AG04449 (cell line): ENCODE data around the gene CCL27.
A peak's percentile ranks its signal among the peaks of the same experiment; 100 is the strongest.

Experiments used
- CTCF ChIA-PET: fragments of 350-600 bp; formaldehyde crosslinking; extraction: SDS; loops from one replicate; lab custom pipeline; 2021; ENCODE audit warnings: antibody characterized with exemption; lab: Yijun Ruan, JAX
- POLR2A ChIA-PET: fragments of 400-600, 350-600 bp; formaldehyde crosslinking; extraction: SDS; loops from one replicate; lab custom pipeline; 2020; ENCODE audit warnings: antibody characterized with exemption, inconsistent platforms; lab: Yijun Ruan, JAX
- DNase-seq: peaks from one replicate; pipeline ENCODE4 v3.0.0-alpha.2; 2010; ENCODE audit warnings: low read depth, low spot score
- H3K4me3 ChIP-seq: 2 replicates; pipeline ENCODE4 v1.5.1; 2011; ENCODE audit warnings: low read depth, mild to moderate bottlenecking, control low read depth, low read length
- CTCF ChIP-seq: IDR thresholded peaks from one replicate; pipeline ENCODE4 v1.5.1; 2011; ENCODE audit warnings: mild to moderate bottlenecking, moderate library complexity, low read length, control low read depth, inconsistent platforms; ENCODE audit not compliant: insufficient read depth; ENCODE audit errors: missing control alignments

The CCL27 gene

GRCh38 chr9:34651876-34652601 is 10.4 kb downstream of the CCL27 start, which contains the start of gene IL11RA:
TSS of gene IL11RA (plus strand) at chr9:34652185. CDS start at chr9:34655218, 3,033 bp downstream.
- no peak for TF ChIP-seq CTCF
- POLR2A ChIA-PET = interaction anchor here (0.6 to 2.5 kb wide), 4 partner anchors 9 to 1824 kb away, joined by 3 to 8 read pairs (median 4); partner anchors contain the start of gene SIGMAR1
- peak; percentile 40 for DNase-seq
- peak within 1 kb of the TSS; percentile 70 for H3K4me3 ChIP-seq
- CTCF ChIA-PET = interaction anchor here (0.9 to 13.8 kb wide), 9 partner anchors 12 to 273 kb away, joined by 3 to 153 read pairs (median 4); partner anchors contain the start of genes CCL27, RPP25L and SIGMAR1

GRCh38 chr9:34651321-34651720 is 11.1 kb downstream of the CCL27 start:
- H3K4me3 ChIP-seq = peak overlapping the region; percentile 70
- ChIA-PET CTCF (interaction anchor here (1.1 to 13.8 kb wide), 6 partner anchors 12 to 51 kb away, joined by 3 to 153 read pairs (median 4); partner anchors contain the start of genes CCL27, RPP25L and SIGMAR1), POLR2A (interaction anchor here (0.6 to 2.5 kb wide), 4 partner anchors 12 to 1825 kb away, joined by 3 to 8 read pairs (median 4); partner anchors contain the start of gene SIGMAR1)
- TF ChIP-seq CTCF = no peak
- DNase-seq = no peak

- CTCF ChIA-PET = interaction anchor here (1.1 to 13.8 kb wide), 4 partner anchors 13 to 52 kb away, joined by 3 to 153 read pairs (median 12); partner anchors contain the start of genes CCL27 and SIGMAR1
- no peak overlapping the region; the same call in 1 of the 2 replicates for H3K4me3 ChIP-seq
- no peak for TF ChIP-seq CTCF
Observed at GRCh38 chr9:34650816-34651215, 11.6 kb downstream of the CCL27 start.

GRCh38 chr9:34648673-34649072 is 13.8 kb downstream of the CCL27 start:
- CTCF ChIA-PET = interaction anchor here (1.3 to 13.8 kb wide), 4 partner anchors 9 to 35 kb away, joined by 3 to 180 read pairs (median 78); partner anchors contain the start of genes CCL27 and SIGMAR1
- POLR2A ChIA-PET = no interaction called here
- no peak overlapping the region for H3K4me3 ChIP-seq
- no peak for TF ChIP-seq CTCF
- DNase-seq = no peak

More at GRCh38 chr9:34650816-34651215, 11.6 kb downstream of the CCL27 start:
- POLR2A ChIA-PET = interaction anchor here (0.6 to 1.9 kb wide), 2 partner anchors 11 to 13 kb away, joined by 4 to 5 read pairs; partner anchors contain the start of gene SIGMAR1
- no peak for DNase-seq

GRCh38 chr9:34647651-34648050 is 14.8 kb downstream of the CCL27 start:
- DNase-seq = no peak
- CTCF ChIA-PET = interaction anchor here (1.3 to 13.8 kb wide), 4 partner anchors 10 to 55 kb away, joined by 3 to 180 read pairs (median 86); partner anchors contain the start of genes CCL27 and SIGMAR1
- H3K4me3 ChIP-seq = peak overlapping the region; percentile 89
- POLR2A ChIA-PET = no interaction called here
- no peak for TF ChIP-seq CTCF

- ChIA-PET POLR2A (interaction anchor here (1.0 to 1.6 kb wide), 5 partner anchors 9 to 18 kb away, joined by 3 to 31 read pairs (median 4); partner anchors contain the start of gene SIGMAR1), CTCF (interaction anchor here (0.9 to 13.8 kb wide), 9 partner anchors 10 to 314 kb away, joined by 3 to 180 read pairs (median 10); partner anchors contain the start of genes CCL27 and SIGMAR1)
- no peak for DNase-seq
- H3K4me3 ChIP-seq = peak overlapping the region; percentile 89
- no peak for TF ChIP-seq CTCF
Observed at GRCh38 chr9:34647084-34647403, 15.4 kb downstream of the CCL27 start.
